Measurements from ENCODE around the gene MRPL42. TPM values are rescaled to one million over a fixed set of nuclear protein-coding genes. Genes with fewer than 3 reads are reported as not detected.
A peak's percentile ranks its signal among the peaks of the same experiment; 100 is the strongest.

The MRPL42 gene
- total RNA-seq, 4 donors from 2014 or later: 21.6 to 44.2 (median 34.8) TPM

- Histone ChIP-seq H3K27me3 (no peaks in the 10 kb centered on the region), H3K9me3 (no peaks in the 10 kb centered on the region), H3K4me3 (peak overlapping the region; percentile 56 to 92 (median 82)), H3K27ac (replicated peaks in 1 of 4) (peak overlapping the region; percentile 86 to 93 (median 88)), H3K4me1 (peaks cover 12 to 33% (median 23%) of the 10 kb centered on the region in 4 donors), H3K36me3 (peaks cover 0 to 20% (median 9%) of the 10 kb centered on the region in 4 donors)
- WGBS: 7% methylated on average over 7 of the region's 7 CpGs
- intact Hi-C loops (cut with DNase I): no loop called here
- DNase-seq (ENCODE audit: extremely low spot score): no peak
- TF ChIP-seq POLR2A (IDR thresholded peaks at IDR 0.05; ENCODE audit: low read depth) (no peak), POLR2AphosphoS5 (IDR thresholded peaks at IDR 0.05) (no peak), EP300 (IDR thresholded peaks at IDR 0.05) (no peak), CTCF (IDR thresholded peaks at IDR 0.05) (no peak)
Observed at GRCh38 chr12:93468008-93468371, 676 bp downstream of the MRPL42 start.

GRCh38 chr12:93469386-93469785 is 2.1 kb downstream of the MRPL42 start:
- intact Hi-C loops (cut with DNase I): no loop called here
- H3K4me3 ChIP-seq: no peak overlapping the region
- DNase-seq (ENCODE audit: extremely low spot score): no peak

GRCh38 chr12:93476555-93476954 is 9.2 kb downstream of the MRPL42 start:
- intact Hi-C loops (cut with DNase I): no loop called here
- Histone ChIP-seq H3K36me3 (peaks cover 24 to 89% (median 67%) of the 10 kb centered on the region in 4 donors), H3K4me1 (no peaks in the 10 kb centered on the region), H3K27me3 (no peaks in the 10 kb centered on the region), H3K27ac (replicated peaks in 1 of 4) (no peak overlapping the region), H3K9me3 (no peaks in the 10 kb centered on the region), H3K4me3 (no peak overlapping the region)
- TF ChIP-seq POLR2AphosphoS5 (IDR thresholded peaks at IDR 0.05) (no peak), CTCF (IDR thresholded peaks at IDR 0.05) (no peak), EP300 (IDR thresholded peaks at IDR 0.05) (no peak), POLR2A (IDR thresholded peaks at IDR 0.05; ENCODE audit: low read depth) (no peak)
- DNase-seq (ENCODE audit: extremely low spot score): no peak

More at GRCh38 chr12:93469386-93469785, 2.1 kb downstream of the MRPL42 start:
- no peak for TF ChIP-seq POLR2AphosphoS5 (IDR thresholded peaks at IDR 0.05)
- no peak for TF ChIP-seq POLR2A (IDR thresholded peaks at IDR 0.05; ENCODE audit: low read depth)
- TF ChIP-seq EP300 (IDR thresholded peaks at IDR 0.05): no peak
- TF ChIP-seq CTCF (IDR thresholded peaks at IDR 0.05): no peak
- H3K36me3 ChIP-seq: peaks cover 8 to 33% (median 18%) of the 10 kb centered on the region in 4 donors
- H3K27me3 ChIP-seq: no peaks in the 10 kb centered on the region
- no peak overlapping the region for H3K27ac ChIP-seq (replicated peaks in 1 of 4)
- no peaks in the 10 kb centered on the region for H3K9me3 ChIP-seq
- peaks cover 12 to 33% (median 23%) of the 10 kb centered on the region in 4 donors for H3K4me1 ChIP-seq

GRCh38 chr12:93482721-93483120 is 15.4 kb downstream of the MRPL42 start:
- 100% methylated on average over 5 of the region's 5 CpGs for WGBS
- Histone ChIP-seq H3K36me3 (peaks cover 36 to 95% (median 80%) of the 10 kb centered on the region in 4 donors), H3K9me3 (no peaks in the 10 kb centered on the region), H3K27me3 (no peaks in the 10 kb centered on the region), H3K4me1 (no peaks in the 10 kb centered on the region), H3K27ac (replicated peaks in 1 of 4) (no peak overlapping the region), H3K4me3 (no peak overlapping the region)
- DNase-seq (ENCODE audit: extremely low spot score): no peak
- intact Hi-C loops (cut with DNase I): no loop called here
- TF ChIP-seq POLR2A (IDR thresholded peaks at IDR 0.05; ENCODE audit: low read depth) (no peak), CTCF (IDR thresholded peaks at IDR 0.05) (no peak), EP300 (IDR thresholded peaks at IDR 0.05) (no peak)

GRCh38 chr12:93483151-93483807 is 16.0 kb downstream of the MRPL42 start:
- TF ChIP-seq POLR2A (IDR thresholded peaks at IDR 0.05; ENCODE audit: low read depth): no peak
- TF ChIP-seq CTCF (IDR thresholded peaks at IDR 0.05): no peak
- TF ChIP-seq EP300 (IDR thresholded peaks at IDR 0.05): no peak
- Histone ChIP-seq H3K27me3 (no peaks in the 10 kb centered on the region), H3K36me3 (peaks cover 42 to 94% (median 80%) of the 10 kb centered on the region in 4 donors), H3K4me3 (no peak overlapping the region), H3K9me3 (no peaks in the 10 kb centered on the region), H3K4me1 (no peaks in the 10 kb centered on the region), H3K27ac (replicated peaks in 1 of 4) (no peak overlapping the region)
- WGBS: 93% methylated on average over 4 of the region's 4 CpGs
- no peak for DNase-seq (ENCODE audit: extremely low spot score)
- intact Hi-C loops (cut with DNase I): no loop called here

Measured in esophagus muscularis mucosa (tissue), 4 donors.